Stomach (tissue), 9 donors: Measurements from ENCODE around the gene LGMN. TPM values are rescaled to one million over a fixed set of nuclear protein-coding genes. Genes with fewer than 3 reads are reported as not detected.
A peak's percentile ranks its signal among the peaks of the same experiment; 100 is the strongest.
"Not testable (repeated sequence)": the region's sequence is repeated elsewhere in the genome, so short reads cannot be mapped to it uniquely, and the experiment has no call there.

Experiments
- DNase-seq, 2 donors: peaks; one replicate each; pipeline versions ENCODE4 v3.0.0 to v3.0.0-alpha.2; 2013 to 2019
- H3K27ac ChIP-seq, 5 donors: fragments of 200-600 bp in 4 of 5; sonication (generic) in 4 of 5; one replicate each; pipeline ENCODE4 v1.5.1; 2013 to 2019; ENCODE audit warnings: mild to moderate bottlenecking in 1 of 5, moderate library complexity in 1 of 5
- H3K27me3 ChIP-seq, 3 donors: fragments of 200-600 bp; sonication (generic); one replicate each; pipeline ENCODE4 v1.5.1; 2017 to 2019; ENCODE audit warnings: mixed run types in 1 of 3
- H3K36me3 ChIP-seq, 4 donors: fragments of 200-600 bp; sonication (generic); 1 replicate in 3 of 4; 2 replicates in 1 of 4; pipeline ENCODE4 v1.5.1; 2016 to 2019
- H3K4me1 ChIP-seq, 4 donors: fragments of 200-600 bp; sonication (generic); one replicate each; pipeline ENCODE4 v1.5.1; 2016 to 2019
- H3K4me3 ChIP-seq, 4 donors: fragments of 200-600 bp; sonication (generic) in 3 of 4; one replicate each; pipeline ENCODE4 v1.5.1; 2016 to 2019; ENCODE audit warnings: mild to moderate bottlenecking in 1 of 4
- H3K9me3 ChIP-seq, 4 donors: fragments of 200-600 bp; sonication (generic); one replicate each; pipeline ENCODE4 v1.5.1; 2016 to 2019
- EP300 ChIP-seq: sonication (generic); formaldehyde crosslinking; IDR thresholded peaks from one replicate; pipeline ENCODE4 v1.6.1; 2017; ENCODE audit warnings: antibody characterized with exemption
- POLR2A ChIP-seq, 4 donors: fragments of 450-650 bp; IDR thresholded peaks; one replicate each; pipeline ENCODE4 v1.6.1; 2016; ENCODE audit warnings: antibody characterized with exemption in 4 of 4, control low read depth in 2 of 4, mild to moderate bottlenecking in 1 of 4, moderate library complexity in 1 of 4
- POLR2AphosphoS5 ChIP-seq, 3 donors: sonication (generic); formaldehyde crosslinking; IDR thresholded peaks; one replicate each; pipeline ENCODE4 v1.6.1; 2016; ENCODE audit warnings: antibody characterized with exemption in 3 of 3
- WGBS, 5 donors: extraction: QIAGEN DNeasy Blood & Tissue Kit in 3 of 5; methylation state at CpG; one replicate each; pipeline versions ENCODE4 v1.1.5 to v1.1.7; 2013 to 2018; 5-methylcytosine and 5-hydroxymethylcytosine counted together
- intact Hi-C: fragments of 100-400 bp; cut with DNase I; formaldehyde crosslinking; loops from one replicate; pipeline ENCODE4 v1.15.1; 2023; ENCODE audit warnings: low total_unique reads
- polyA plus RNA-seq, 3 donors: library from polyadenylated mRNA; stranded (reverse); fragments of 200-250 nt; gene quantifications; one replicate each; pipeline ENCODE4 v1.2.3, GENCODE V29; 2013
- total RNA-seq, 5 donors: library from RNA; depleted of rRNA; stranded (reverse); fragments of >200 nt; gene quantifications; one replicate each; pipeline versions ENCODE4 v1.1.0 to v1.2.3, GENCODE V29; 2014 to 2016
- TF ChIP-seq, protein P1 (sequence below), 7 experiments: fragments of 450-650 bp in 4 of 7; fragments of 200-600 bp in 3 of 7; sonication (generic) in 3 of 7; IDR thresholded peaks; one replicate each; pipeline ENCODE4 v1.5.1; 2016 to 2019; ENCODE audit warnings: antibody characterized with exemption in 7 of 7, control low read depth in 2 of 7, mild to moderate bottlenecking in 1 of 7
- donor health status: healthy with polysubstance abuse.
- donor health status: Bipolar disorder and iron deficiency.
- donor health status: healthy.

Gene LGMN
- total and polyA plus RNA-seq, 8 donors: 8.2 to 142 (median 50.0) TPM

DNA sequence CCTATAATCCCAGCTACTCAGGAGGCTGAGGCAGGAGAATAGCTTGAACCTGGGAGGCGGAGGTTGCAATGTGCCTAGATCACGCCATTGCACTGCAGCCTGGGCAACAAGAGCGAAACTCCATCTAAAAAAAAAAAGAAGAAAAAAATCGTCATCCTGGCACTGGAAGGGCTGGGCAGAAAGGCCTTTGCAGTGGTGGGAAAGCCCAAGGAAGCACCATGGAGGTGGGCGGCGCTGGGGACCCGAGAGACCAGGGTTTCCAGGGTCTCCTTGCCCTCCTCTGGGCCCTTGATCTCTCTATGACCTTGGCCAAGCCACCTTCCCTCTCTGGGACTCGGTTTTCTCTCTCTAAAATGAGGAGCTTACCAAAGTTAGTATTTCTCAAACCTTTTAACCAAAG, 65.4 kb downstream of the LGMN start:
- DNase-seq: no peak

DNA sequence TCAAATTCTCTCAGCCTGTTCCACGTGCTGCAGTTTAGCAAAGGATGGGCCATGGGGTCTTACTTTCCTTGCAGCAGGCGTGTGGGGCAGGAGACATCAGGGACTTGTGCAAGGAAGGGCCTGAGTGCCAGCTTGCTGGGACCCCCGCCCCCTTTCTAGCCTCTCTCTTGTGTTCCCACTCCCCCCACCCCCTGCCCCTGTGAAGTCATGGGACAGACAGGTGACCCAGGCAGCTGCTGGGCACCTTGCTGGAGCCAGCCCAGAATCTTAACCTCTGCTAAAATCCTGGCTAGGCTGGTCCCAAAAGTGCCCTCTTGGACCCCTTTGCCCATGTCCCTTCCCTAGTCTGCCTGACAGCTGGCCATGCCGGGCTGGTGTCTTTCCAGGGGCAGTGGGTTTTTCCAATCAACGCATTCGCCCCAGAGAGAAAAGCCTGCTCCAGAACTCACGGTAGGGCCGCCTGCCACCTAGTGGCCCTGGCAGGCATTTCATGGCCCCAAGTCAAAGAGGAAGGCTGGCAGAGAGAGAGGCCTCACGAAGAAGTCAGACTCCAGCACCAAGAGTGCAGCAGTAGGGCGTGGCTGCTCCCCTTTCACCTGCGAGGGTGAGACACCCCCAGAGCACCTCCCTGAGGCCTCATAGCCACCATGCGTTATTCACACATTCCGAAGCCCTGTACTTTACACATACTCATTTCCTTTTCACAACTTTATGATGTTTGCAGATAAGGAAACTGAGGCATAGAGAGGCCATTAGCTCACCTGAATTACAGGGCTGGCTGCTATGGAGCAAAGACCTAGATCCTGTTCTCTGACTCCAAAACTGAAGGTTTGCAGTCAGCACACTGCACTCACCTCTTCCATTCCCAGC, 67.4 kb downstream of the LGMN start:
- DNase-seq: peak; percentile 76 to 91
- Histone ChIP-seq H3K36me3 (peaks cover 12 to 77% (median 70%) of the 10 kb centered on the region in 4 donors), H3K9me3 (no peaks in the 10 kb centered on the region), H3K27me3 (no peaks in the 10 kb centered on the region), H3K4me3 (no peak overlapping the region), H3K4me1 (peaks cover 0 to 32% (median 8%) of the 10 kb centered on the region in 4 donors), H3K27ac (peak overlapping the region in 1 of 5 donors; percentile 3)
- intact Hi-C loops: no loop called here
- TF ChIP-seq EP300: no peak
- TF ChIP-seq POLR2AphosphoS5 (IDR thresholded peaks at IDR 0.05): peak in 1 of 3 donors; percentile 50
- TF ChIP-seq, protein P1, sequence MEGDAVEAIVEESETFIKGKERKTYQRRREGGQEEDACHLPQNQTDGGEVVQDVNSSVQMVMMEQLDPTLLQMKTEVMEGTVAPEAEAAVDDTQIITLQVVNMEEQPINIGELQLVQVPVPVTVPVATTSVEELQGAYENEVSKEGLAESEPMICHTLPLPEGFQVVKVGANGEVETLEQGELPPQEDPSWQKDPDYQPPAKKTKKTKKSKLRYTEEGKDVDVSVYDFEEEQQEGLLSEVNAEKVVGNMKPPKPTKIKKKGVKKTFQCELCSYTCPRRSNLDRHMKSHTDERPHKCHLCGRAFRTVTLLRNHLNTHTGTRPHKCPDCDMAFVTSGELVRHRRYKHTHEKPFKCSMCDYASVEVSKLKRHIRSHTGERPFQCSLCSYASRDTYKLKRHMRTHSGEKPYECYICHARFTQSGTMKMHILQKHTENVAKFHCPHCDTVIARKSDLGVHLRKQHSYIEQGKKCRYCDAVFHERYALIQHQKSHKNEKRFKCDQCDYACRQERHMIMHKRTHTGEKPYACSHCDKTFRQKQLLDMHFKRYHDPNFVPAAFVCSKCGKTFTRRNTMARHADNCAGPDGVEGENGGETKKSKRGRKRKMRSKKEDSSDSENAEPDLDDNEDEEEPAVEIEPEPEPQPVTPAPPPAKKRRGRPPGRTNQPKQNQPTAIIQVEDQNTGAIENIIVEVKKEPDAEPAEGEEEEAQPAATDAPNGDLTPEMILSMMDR (IDR thresholded peaks at IDR 0.05): peak in 6 of 7 experiments; percentile 36 to 96 (median 86)
- TF ChIP-seq POLR2A (IDR thresholded peaks at IDR 0.05): no peak
- WGBS, 5 donors: 31 to 49% (median 32%) methylated on average over 7 to 13 of the region's 13 CpGs

More for the DNA sequence above, 65.4 kb downstream of the LGMN start:
- Histone ChIP-seq H3K36me3 (peaks cover 12 to 78% (median 62%) of the 10 kb centered on the region in 4 donors), H3K4me3 (no peak overlapping the region), H3K27me3 (no peaks in the 10 kb centered on the region), H3K9me3 (no peaks in the 10 kb centered on the region), H3K4me1 (peaks cover 14 to 42% (median 27%) of the 10 kb centered on the region in 4 donors), H3K27ac (no peak overlapping the region)
- intact Hi-C loops: no loop called here
- 93 to 99% (median 96%) methylated on average over 8 of the region's 8 CpGs for whole genome bisulfite sequencing, 5 donors
- TF ChIP-seq POLR2A (IDR thresholded peaks at IDR 0.05) (no peak), EP300 (no peak), POLR2AphosphoS5 (IDR thresholded peaks at IDR 0.05) (no peak)
- TF ChIP-seq, protein P1 (IDR thresholded peaks at IDR 0.05): no peak

DNA sequence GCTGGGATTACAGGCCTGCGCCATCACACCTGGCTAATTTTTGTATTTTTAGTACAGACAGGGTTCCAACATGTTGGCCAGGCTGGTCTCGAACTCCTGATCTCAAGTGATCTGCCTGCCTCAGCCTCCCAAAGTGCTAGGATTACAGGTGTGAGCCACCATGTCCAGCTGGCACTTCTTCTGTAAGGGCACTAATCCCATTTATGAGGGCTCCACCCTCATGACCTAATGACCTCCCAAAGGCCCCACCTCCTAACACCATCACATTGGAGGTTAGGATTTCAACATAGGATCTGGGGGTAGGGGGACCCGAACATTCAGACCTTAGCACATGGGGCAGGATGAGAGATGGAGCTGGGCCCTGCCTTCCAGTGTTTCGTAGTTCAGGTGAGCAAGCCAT, 68.1 kb downstream of the LGMN start:
- H3K27me3 ChIP-seq, H3K9me3 ChIP-seq, H3K4me3 ChIP-seq, DNase-seq, intact Hi-C loops, H3K27ac ChIP-seq: not testable (repeated sequence)
- peaks cover 12 to 70% (median 64%) of the 10 kb centered on the region in 4 donors for H3K36me3 ChIP-seq
- WGBS, 5 donors: 67 to 86% (median 81%) methylated on average over 3 to 4 of the region's 4 CpGs
- peaks cover 0 to 33% (median 8%) of the 10 kb centered on the region in 4 donors for H3K4me1 ChIP-seq

DNA sequence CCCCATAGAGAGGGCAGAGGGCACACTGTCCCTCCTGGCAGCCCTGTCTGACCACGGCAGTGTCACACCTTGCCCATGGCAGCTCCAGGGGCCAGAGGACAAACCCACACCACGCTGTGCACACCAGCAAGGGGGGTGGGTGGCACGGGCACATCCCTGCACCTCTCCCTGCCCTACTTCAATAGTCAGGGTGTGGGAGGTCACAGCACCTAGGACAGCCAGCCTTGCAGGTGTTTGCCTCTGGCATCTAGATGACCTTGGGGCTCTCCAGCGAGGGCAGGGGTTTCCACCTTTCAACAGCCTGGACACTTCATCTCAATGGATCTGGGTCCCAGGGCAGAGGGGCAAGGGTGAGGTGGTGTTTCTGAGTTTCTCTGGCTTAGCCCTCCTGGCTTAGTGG, 69.2 kb downstream of the LGMN start:
- no peak for DNase-seq
- Histone ChIP-seq H3K9me3 (no peaks in the 10 kb centered on the region), H3K27ac (peak overlapping the region in 1 of 5 donors; percentile 18), H3K4me3 (no peak overlapping the region), H3K4me1 (peaks cover 0 to 30% (median 8%) of the 10 kb centered on the region in 4 donors), H3K27me3 (no peaks in the 10 kb centered on the region), H3K36me3 (peaks cover 7 to 61% (median 57%) of the 10 kb centered on the region in 4 donors)
- intact Hi-C loops: no loop called here
- 85 to 100% (median 89%) methylated on average over 2 to 4 of the region's 4 CpGs; no CpG with 5 or more reads in 1 of the 5 donors for WGBS, 5 donors
- TF ChIP-seq POLR2AphosphoS5 (IDR thresholded peaks at IDR 0.05) (no peak), POLR2A (IDR thresholded peaks at IDR 0.05) (no peak), EP300 (no peak)
- TF ChIP-seq, protein P1 (IDR thresholded peaks at IDR 0.05): no peak
